HG03139 (cell line): ENCODE data around the gene HLX.

ENCODE experiments used
- ATAC-seq: cut with Tn5 transposase; IDR thresholded peaks from one replicate; pipeline ENCODE4 v1.9.1; 2021; ENCODE audit not compliant: unreplicated experiment

The HLX gene

DNA sequence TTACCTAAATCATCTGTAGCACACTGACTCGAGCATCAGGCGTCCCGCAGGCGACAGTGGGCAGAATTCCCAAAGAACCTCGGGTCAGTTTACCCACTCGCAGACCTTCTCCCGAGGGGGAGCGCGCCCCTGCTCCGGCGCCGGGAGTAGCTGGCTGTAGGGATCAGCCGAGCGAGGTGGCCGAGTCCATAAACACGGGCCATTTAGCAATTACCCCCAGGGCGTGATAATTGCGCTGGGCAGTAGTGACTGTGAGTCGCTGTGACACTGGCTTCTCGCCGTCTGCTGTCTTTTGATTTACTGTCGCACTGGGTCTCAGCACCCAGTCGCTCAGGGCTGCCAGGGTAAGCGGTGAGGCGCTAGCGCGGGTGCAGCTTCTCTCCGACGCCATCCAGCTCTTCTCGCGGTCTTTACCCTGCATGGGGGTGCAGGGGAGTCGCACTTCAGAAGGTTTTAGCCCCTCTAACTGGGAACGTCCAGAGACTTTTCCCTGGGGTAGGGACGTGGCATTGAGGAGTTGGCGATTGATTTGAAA, 16.2 kb downstream of the HLX start:
- ATAC-seq: no peak

DNA sequence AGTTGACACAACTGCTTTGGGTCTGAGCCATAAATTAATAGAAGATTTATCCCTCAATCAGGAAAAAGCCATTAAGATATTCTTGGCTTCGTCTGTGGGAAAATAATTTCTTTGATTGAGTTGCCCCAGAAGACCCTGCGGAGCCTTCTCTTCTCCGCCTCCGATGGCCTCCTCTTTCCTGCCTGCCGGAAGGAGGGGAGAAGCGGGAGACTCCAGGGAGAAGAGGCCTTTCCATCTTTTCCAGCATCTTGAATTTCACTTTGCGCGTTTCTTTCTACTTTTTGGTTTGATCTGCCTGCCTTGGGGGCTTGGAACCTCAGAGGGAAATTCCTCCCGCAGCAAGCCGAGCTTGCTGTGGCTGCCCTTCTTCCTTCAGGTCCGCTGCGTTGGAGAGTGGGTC, 16.8 kb downstream of the HLX start:
- ATAC-seq: no peak

DNA sequence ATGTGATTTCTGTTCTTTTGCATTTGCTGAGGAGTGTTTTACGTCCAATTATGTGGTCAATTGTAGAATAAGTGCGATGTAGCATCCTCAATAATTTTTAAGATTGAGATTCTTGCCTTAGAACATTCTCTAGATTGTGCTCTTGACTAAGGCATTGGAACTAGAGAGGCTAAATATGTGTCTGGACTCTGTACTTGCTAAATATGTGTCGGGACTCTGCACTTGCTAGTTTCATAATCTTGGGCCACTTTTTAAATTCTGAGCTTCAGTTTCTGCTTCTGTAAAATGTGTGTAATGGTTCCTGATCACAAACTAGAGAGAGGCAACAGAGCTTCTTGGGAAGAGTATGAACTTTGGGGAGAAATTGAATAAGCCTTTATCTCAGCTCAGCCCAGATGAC, 21.6 kb downstream of the HLX start:
- no peak for ATAC-seq

DNA sequence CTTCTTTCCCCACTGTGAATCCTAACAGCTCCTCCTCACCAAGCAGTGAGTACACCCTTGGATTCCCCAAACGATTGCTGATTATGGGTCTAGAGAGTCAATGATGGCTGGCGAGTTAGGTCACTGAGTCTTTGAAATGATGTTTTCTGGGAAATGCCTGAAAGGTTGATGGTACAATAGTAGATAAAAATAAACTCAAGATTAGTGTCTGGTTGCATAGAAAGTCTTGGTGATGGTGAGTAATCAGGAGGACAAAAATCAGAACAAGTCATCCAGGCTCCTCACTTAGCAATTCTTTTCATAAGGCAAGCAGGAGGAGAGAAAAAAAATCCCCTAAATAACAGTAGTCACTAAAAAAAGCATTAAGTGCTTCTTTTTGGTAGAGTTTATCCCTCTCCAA, 22.6 kb downstream of the HLX start:
- no peak for ATAC-seq

DNA sequence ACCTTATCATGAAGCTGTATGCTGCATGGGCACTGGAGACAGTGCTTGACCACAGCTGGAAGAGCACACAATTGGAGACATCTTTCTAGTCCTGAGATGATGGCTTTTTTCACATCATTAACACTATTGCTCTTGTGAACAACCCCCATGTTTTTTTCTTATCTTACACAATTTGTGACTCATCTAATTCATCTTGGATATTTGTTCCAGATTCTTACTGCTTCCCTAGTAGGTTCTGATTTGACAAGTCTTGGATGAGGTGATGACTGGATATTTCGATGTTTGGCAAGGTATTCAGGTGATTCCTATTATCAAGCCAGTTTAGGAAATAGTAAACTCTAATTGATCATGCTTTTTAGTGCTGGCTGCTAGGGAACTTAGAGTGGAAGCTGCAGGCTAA, 23.7 kb downstream of the HLX start:
- ATAC-seq: no peak

DNA sequence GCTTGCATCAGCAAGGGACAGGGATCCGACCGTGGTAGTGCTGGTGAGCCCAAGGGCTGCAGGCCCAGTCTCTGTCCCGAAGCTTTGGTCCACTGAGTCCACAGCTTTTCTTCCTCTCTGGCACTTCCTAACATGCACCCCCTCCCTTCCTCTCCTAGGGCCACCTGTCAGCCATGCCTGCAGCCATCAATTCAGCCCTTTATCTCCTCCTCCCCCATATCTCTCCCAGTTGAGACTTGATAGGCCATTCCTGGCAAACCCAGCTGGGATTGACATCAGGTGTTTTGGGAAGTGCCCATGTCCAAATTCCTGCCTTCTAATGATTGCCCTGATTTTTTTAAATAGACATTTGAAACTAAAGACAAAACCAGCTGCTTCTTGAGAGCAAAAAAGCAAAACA, 25.6 kb downstream of the HLX start:
- no peak for ATAC-seq

DNA sequence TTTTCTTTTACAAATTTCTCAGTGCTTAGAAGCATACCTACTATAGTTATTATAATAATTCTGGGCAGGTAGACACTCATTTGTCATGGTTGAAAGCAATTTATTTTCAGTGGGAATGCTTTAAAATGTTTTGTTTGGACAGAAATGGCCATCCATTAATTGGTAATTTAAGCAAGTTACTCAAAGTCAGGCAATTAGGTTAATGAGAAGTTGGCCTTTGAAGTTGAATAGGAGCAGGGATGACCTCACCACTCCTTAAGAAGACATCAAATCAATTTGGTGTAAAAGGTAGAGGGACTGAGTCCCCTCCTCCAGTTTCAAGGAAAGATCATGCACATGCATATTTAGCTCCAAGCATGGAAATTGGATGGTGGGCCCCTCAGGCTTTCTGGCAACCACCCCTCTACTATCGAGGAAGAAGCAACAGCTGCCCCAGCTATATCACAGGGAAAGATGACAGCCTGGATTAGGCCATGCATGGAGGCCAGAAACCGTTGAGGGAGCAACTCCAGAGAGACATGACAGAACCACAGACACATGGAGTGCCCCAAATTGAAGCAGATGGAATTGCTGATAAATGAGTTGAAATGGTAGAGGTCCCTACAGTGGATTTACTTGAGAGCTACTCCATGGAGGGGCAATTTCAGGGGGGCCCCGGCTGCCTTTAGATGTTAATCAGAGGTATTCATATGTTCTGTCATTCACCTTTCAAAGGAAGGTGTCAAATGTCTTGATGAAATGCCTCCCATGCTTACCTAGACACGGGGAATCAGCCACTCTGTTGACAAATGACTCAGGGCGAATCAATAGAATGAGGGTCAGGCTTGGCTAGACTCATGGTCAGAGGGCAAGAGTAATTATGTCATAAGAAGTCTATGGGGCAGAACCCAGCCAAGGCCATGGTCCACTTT, 26.7 kb downstream of the HLX start:
- no peak for ATAC-seq

DNA sequence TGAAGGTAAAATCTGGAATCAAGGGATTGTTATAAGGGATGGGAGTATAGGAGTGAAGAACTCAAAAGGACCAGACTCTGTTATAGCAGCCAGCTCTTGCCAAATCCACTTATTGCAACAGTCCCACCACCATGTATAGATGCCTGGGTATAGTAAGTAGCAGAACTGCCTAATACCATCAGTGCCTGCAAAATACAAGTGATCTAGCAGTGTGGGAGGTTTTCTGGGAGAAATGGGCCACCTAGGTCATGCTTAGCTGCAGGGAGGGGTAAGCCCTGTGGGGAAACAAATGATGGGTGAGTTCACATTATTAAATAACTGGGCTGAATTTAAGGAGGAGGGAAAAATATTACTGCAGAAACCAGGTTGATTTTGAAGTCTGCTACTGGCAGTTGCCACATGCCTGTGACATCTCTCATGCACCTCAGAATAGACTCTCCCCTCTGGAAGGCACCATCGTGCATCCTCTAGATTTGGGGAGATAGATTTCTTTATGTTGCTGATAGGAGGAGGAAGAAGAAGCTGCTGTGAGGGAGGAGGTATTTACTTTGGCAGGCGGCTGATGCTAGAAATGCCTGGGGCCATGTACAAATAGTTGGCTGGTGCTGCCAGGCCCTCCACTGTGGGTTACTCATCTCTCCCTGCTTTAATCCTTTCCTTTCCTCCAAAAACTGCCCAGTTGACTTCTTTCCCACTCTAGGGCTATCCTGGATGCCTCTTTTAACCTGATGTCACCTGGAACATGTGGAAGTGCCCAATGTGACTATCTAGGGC, 27.5 kb downstream of the HLX start:
- ATAC-seq: no peak

DNA sequence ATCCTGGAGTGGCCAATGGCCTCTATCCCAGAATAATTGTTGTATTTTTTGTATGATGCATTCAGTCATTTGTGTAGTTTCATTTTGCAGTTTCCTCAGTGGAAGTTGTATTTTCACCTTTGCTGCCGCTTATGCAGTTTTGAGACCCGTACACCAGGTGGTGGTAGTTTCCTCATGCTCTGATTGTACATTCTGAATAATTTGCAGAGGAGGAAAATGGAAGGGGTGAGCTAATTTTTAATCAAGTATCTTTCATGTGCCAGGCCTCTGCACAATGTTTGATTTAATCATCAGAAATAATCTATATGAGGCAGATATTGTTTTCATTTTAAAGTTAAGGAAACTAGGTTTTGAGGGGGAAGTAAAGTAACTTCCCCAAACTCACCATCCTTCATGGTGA, 29.5 kb downstream of the HLX start:
- ATAC-seq: no peak

DNA sequence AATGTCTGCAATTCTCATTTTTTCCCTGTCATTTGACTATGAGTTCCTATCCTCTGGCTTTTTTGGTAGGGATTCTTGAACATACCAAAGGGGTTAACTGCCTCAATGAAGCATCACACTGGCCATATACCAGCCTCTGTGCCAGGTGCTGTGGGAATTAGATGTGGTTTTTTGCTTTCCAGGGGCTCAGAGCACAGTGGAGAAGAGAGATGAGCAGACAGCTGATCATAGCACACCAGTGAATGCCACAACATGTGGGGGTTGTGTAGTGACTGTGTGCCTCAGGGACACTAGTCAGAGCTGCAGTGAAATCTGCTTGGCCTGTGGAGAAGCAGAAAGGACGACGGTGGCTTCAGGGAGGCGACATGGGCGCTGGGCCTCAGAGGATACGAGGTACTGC, 30.8 kb downstream of the HLX start:
- no peak for ATAC-seq

DNA sequence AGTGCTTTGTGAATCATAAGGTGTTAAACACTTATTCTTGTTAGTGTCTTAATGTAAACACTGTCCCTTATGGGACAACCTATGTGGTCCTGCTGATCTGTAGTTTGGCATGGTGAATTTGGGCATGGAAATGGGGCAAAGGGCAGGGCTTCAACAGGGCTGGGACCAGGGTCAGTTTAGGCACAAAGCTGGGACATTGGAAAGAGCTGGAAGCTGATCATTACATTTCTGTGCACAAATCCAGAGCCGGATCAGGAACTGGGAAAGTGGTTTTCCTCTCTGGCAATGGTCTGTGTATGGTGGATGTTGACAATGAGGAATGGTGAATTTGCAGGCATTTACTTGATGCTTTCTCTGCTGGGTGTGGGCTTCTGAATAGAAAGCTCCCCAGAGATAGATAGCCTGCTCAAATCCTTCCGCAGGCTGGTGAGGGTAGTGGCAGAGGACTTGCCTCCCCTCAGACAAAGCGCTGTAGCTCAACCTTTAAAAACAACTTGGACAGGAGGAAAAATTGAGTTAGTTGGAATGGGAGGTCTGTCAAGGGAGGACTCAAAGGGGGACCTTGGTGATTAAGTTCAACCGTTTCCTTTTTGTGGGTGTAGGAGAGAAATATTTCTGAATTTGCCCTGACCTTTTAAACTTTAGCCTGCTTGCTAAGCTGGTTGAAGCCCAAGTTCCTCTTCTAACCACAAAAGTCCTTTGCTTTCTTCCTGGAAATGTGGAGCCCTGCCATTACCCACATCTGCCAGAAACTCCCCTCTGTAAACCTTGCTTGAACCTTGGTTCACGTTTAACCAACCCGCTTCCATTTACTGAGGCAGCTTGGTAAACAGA, 35.3 kb downstream of the HLX start:
- ATAC-seq: no peak

DNA sequence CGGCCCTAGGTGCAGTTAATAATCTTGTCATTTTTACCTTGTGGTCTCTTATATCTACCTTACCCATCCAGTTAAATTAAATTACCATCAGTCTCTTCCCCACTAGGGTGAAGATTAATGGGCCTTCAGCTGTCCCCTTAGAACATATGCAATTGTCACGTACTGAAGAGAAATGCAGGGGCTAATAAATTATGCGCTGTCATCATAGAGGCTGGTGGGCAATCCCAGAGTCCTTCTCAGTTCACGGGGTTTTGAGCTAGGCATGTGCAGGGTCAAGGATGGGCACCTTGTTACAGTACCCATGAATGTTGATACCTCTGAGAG, 35.8 kb downstream of the HLX start:
- ATAC-seq: no peak

DNA sequence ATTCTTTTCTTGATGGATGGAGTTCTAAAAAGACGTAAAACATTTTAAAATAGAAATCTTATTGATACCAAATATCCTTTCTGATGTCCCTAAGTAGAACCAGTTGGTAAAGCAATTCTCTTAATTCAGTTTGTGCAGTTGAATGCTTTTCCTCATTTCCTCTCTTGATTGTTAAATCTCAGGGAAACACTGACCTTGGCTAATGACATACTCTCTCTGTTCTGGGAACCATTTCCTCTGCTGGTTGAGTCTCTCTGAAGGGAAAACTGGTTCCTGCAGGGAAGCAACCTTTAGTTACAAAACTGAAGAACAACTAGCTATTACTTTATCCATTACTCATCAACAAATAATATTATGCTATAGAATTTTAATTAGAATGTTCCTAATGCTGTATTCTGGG, 36.7 kb downstream of the HLX start:
- ATAC-seq: no peak

DNA sequence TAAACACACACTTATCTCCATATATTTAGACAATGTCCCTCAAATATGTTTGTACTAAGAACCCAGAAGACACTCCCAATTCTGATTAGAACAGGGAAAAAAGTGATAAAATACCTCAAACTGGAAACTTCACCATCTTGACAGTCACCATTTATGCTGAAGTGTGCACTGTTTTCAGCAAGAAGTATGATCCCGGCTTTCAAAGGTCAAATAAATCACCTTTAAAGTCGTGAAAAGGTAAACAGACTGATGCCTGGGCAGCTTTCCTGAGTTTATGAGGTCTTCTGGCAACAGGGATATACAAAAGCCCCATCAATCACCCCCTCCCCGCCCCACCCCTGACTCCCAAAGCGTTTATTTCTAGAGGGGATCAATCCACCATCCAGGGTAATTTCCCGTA, 37.9 kb downstream of the HLX start:
- ATAC-seq: no peak

DNA sequence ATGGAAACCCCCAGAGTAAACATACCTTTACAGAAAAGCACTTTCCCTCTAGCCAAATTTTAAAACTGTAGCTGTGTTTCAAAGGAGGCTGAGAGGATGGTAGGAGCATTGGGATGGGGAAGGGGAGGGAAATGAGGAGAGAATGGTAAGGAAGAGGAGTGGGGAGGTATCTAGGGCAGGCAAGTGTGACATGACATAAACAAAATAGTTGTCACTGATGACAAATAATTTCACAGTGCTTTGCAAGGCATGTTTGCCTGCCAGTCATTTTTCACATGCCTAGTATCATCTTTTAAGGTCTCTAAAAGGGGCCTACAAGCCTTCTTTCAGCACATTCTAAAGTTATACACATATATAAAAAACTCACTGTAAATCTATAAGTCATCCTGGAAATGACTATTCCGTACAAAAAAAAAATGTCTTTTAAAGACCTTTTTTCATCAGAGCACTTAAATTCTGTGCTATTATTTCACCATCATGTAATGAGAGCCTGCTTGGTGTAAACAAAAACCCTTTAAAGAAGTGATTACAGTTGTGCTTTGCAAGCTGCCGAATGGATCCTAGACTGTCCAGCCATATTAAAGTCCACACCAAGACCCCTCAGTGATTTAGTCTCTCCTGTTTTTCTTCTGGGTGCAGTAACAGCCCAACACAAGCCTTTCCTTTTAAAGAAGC, 38.4 kb downstream of the HLX start:
- no peak for ATAC-seq

DNA sequence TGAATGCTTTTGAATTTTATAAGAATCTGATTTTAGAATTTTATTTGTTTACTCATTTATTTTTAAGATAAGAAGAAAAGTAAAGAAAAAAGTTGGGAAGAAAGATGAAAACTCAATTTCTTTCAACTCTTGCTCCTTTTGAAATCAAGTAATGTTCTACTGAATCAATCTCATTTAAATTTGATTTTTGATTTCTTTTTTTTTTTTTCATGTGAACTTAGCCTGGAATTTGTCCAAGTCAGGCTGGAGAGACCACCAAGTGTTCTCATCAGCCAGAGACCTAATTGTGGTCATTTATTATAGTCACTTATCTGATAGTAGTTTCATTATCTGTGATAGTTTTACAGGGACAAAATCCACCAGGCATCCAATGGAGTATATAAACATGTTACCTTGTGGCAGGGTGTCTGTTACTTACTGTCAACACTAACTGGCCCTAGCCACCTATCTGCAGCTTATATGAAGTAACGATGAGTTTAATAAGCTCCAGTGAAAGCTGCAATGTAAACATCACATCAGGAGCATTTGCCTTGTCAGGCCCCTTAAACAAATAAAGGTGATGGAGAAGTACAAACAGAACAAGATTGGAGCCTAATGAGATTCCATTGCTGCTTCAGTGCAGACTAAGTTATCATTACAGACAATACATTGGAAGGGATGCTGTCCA, 39.2 kb downstream of the HLX start:
- no peak for ATAC-seq

DNA sequence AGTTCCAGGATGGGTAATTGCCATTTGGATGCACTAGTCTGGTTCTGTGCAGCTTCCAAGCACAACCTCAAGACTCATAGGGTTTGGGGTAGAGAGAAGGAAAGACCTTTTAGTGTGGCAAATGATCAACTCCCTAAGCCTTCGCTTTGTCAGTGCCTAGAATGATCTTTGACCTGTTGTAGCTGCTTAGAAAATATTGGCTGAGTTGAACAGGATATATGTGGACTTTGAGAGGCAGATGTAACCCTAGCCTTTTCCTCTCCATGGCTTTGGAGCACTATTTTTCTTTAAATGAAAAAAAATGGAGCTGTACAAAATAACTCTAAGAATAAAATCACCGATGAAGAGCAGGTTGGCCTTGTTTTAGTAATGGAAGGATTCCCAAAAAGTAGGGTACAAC, 41.7 kb downstream of the HLX start:
- ATAC-seq: no peak

DNA sequence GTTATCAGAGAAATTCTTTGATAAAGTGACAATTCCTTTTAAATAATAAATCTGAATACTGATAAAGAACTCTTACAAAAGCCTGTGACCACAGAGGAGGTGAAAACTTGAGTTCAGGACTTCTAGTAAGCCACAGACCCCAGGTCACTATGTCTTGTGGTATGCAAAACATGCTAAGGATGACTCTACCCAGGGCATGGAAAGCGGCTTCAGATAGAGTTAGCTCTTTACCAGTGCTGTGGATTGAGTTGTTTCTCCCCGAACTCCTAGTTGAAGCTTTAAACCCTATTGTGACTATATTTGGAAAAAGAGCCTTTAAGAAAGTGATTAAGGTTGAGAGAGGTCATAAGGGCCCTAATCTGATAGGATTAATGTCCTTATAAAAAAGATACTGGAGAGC, 42.3 kb downstream of the HLX start:
- no peak for ATAC-seq

DNA sequence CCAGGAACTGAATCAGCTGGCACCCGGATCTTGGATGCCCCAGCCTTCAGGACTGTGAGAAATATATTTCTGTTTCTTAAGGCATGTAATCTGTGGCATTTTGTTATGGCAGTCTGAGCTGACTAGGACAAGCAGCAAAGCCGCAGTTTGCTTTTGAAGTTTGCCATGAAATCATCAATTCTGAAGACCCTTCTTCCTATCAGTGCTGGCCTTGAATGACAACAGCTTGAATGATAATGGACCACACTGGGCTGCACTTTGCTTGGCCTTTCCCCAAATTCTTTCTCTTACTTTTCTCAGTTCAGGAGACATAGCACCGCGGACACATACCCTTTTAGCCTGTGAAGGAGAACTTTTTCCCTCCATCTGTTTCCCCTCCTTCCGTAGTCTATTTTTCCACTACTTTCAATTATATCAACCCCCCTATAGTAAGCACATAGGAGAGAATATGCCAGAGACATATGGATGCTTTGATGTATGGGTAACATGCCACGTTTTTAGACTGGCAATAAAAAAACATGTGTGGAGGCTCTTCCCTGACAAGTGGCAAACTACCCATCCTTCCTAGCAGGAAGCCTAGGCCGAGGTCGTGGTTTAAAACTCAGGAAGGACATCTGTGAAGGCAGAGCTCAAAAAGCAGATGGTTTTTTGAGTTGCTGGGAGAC, 42.9 kb downstream of the HLX start:
- ATAC-seq: no peak

DNA sequence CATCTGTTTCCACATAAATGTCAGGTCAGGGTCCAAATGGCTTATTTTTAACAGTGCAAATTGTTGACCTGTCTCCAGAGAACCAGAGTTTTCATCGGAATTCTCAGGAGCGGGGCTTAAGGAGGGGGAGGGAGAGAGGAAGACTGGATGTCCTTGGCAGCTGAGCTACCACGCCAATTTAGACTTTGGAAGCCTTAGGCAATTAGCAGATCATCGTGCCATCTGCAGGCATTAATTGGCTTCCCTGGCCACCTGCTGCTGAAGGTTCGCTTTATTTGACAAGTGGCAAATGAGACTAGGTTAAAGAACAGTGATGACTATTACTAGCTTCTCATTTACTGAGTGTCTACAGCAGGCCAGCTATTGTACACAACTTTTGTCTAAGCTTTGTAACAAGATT, 43.7 kb downstream of the HLX start:
- ATAC-seq: no peak
